ENCODE results near the gene MAP4K4.

The MAP4K4 gene

GRCh38 chr2:101868525-101868924 lies 171.0 kb downstream of the MAP4K4 start:
- DNase-seq (ENCODE audit: low read depth, low spot score), result no peak

- DNase-seq (ENCODE audit: low read depth, low spot score), result no peak
These were observed 172.0 kb downstream of the MAP4K4 start for GRCh38 chr2:101869527-101869926.

- DNase-seq (ENCODE audit: low read depth, low spot score), result no peak
These were observed 172.9 kb downstream of the MAP4K4 start for GRCh38 chr2:101870444-101870843.

GRCh38 chr2:101871480-101871879 lies 174.0 kb downstream of the MAP4K4 start:
- no peak for DNase-seq (ENCODE audit: low read depth, low spot score)

- DNase-seq (ENCODE audit: low read depth, low spot score), result no peak
These were observed 175.0 kb downstream of the MAP4K4 start for GRCh38 chr2:101872480-101872879.

GRCh38 chr2:101873543-101873942 lies 176.0 kb downstream of the MAP4K4 start:
- DNase-seq (ENCODE audit: low read depth, low spot score), result no peak

- no peak for DNase-seq (ENCODE audit: low read depth, low spot score)
These were observed 176.6 kb downstream of the MAP4K4 start for GRCh38 chr2:101874069-101874468.

- no peak for DNase-seq (ENCODE audit: low read depth, low spot score)
These were observed 182.0 kb downstream of the MAP4K4 start for GRCh38 chr2:101879466-101879865.

- DNase-seq (ENCODE audit: low read depth, low spot score), result no peak
These were observed 183.6 kb downstream of the MAP4K4 start for GRCh38 chr2:101881131-101881530.

- DNase-seq (ENCODE audit: low read depth, low spot score), result no peak
These were observed 185.3 kb downstream of the MAP4K4 start for GRCh38 chr2:101882769-101883307.

- no peak for DNase-seq (ENCODE audit: low read depth, low spot score)
These were observed 186.4 kb downstream of the MAP4K4 start for GRCh38 chr2:101883860-101884259.

- DNase-seq (ENCODE audit: low read depth, low spot score), result no peak
These were observed 186.9 kb downstream of the MAP4K4 start for GRCh38 chr2:101884423-101884822.

- DNase-seq (ENCODE audit: low read depth, low spot score), result no peak
These were observed 189.8 kb downstream of the MAP4K4 start for GRCh38 chr2:101887328-101887727.

- no peak for DNase-seq (ENCODE audit: low read depth, low spot score)
These were observed 192.1 kb downstream of the MAP4K4 start for GRCh38 chr2:101889460-101890098.

GRCh38 chr2:101892377-101892776 lies 194.9 kb downstream of the MAP4K4 start:
- DNase-seq (ENCODE audit: low read depth, low spot score), result no peak

- DNase-seq (ENCODE audit: low read depth, low spot score), result peak; percentile 86
These were observed 196.3 kb downstream of the MAP4K4 start for GRCh38 chr2:101893681-101894381.

GRCh38 chr2:101895039-101895438 lies 197.5 kb downstream of the MAP4K4 start:
- DNase-seq (ENCODE audit: low read depth, low spot score), result no peak

GRCh38 chr2:101895819-101896322 lies 198.4 kb downstream of the MAP4K4 start:
- no peak for DNase-seq (ENCODE audit: low read depth, low spot score)

GRCh38 chr2:101897301-101897700 lies 199.8 kb downstream of the MAP4K4 start:
- DNase-seq (ENCODE audit: low read depth, low spot score), result no peak

GRCh38 chr2:101899265-101899664 lies 201.8 kb downstream of the MAP4K4 start:
- DNase-seq (ENCODE audit: low read depth, low spot score), result no peak

GRCh38 chr2:101899871-101900270 lies 202.4 kb downstream of the MAP4K4 start:
- no peak for DNase-seq (ENCODE audit: low read depth, low spot score)

- DNase-seq (ENCODE audit: low read depth, low spot score), result no peak
These were observed 202.9 kb downstream of the MAP4K4 start for GRCh38 chr2:101900375-101900774.

GRCh38 chr2:101901241-101901640 lies 203.7 kb downstream of the MAP4K4 start:
- DNase-seq (ENCODE audit: low read depth, low spot score), result no peak
